Measurements from ENCODE around the gene PRCD. TPM values are rescaled to one million over a fixed set of nuclear protein-coding genes. Genes with fewer than 3 reads are reported as not detected.
"Not testable (repeated sequence)": the region's sequence is repeated elsewhere in the genome, so short reads cannot be mapped to it uniquely, and the experiment has no call there.

Gene PRCD
- polyA plus RNA-seq, 1 donor (not counting 4 experiments of a cell fraction or from before 2014, with no cell fraction given), result 1.2 TPM

DNA sequence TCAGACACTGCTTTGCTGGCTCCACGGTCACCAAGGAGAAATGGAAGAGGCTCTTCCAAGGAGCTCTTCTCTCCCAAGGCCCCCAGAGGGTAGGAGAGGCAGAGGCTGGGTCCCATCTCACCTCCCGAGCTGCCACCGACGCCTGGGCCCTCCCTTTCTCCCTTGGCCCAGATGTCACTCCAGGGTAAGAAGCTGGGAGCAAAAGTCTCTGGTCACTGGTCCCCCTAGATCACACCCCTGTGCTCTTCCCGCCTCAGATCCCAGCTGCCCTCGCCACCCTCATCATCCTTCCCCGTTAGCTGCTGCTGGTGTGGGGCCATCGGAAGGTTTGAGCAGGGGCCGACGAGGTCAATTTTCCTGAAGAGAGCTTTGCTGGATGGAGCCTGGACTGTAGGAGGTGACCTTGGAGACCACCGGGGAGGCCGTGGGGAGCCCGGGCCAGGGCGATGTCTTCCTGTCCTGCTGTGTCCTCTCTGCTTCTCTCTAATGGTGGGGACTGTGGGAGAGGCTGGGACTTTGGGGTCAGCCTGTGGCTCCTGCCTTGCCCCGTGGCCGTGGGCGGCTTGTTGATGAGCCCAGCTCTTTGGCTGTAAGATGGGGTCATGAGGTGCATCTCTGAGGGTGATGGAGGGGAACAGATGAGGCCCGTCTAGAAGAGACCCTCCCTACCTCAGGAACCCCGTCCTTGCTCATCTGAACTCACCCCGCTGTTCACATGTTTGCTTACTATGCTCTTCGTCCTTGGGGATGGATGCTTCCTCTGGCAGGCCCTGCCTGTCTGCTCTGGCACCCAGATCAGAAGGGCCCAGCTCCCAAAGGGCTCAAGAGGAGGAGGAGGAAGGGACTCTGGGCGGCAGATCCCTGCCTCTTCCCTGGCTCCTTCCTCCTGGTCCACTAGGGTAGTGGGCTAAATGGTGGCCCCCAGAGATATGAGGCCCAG is 27.2 kb upstream of the PRCD start:
- H3K27ac ChIP-seq (ENCODE audit: control insufficient read depth, insufficient read depth, low read length), result no peak overlapping the region
- DNase-seq (ENCODE audit: low read depth, low spot score) (no peak), FAIRE-seq (no peak)
- no peaks in the 10 kb centered on the region for H4K20me1 ChIP-seq (ENCODE audit: control insufficient read depth, extremely low read depth, insufficient read depth, low read length)
- H3K4me1 ChIP-seq (ENCODE audit: control insufficient read depth, extremely low read depth, insufficient read depth, low read length), result peaks cover 7% of the 10 kb centered on the region
- no peak overlapping the region for H3K4me3 ChIP-seq (ENCODE audit: control insufficient read depth in 2 of 3, extremely low read depth in 1 of 3, insufficient read depth in 2 of 3, low read depth in 1 of 3, low read length in 3 of 3)
- no peak overlapping the region for H3K9ac ChIP-seq (ENCODE audit: control insufficient read depth, extremely low read depth, insufficient read depth, low read length)
- H2AFZ ChIP-seq (ENCODE audit: control insufficient read depth, low read length), result no peak overlapping the region
- dilution Hi-C loops (cut with MboI; ENCODE audit: extremely low pct_ligation_motif_present, low sequenced_read_pairs), result no loop called here
- TF ChIP-seq EZH2 (IDR thresholded peaks at IDR 0.05; ENCODE audit: low read length), result no peak
- TF ChIP-seq, protein P1, sequence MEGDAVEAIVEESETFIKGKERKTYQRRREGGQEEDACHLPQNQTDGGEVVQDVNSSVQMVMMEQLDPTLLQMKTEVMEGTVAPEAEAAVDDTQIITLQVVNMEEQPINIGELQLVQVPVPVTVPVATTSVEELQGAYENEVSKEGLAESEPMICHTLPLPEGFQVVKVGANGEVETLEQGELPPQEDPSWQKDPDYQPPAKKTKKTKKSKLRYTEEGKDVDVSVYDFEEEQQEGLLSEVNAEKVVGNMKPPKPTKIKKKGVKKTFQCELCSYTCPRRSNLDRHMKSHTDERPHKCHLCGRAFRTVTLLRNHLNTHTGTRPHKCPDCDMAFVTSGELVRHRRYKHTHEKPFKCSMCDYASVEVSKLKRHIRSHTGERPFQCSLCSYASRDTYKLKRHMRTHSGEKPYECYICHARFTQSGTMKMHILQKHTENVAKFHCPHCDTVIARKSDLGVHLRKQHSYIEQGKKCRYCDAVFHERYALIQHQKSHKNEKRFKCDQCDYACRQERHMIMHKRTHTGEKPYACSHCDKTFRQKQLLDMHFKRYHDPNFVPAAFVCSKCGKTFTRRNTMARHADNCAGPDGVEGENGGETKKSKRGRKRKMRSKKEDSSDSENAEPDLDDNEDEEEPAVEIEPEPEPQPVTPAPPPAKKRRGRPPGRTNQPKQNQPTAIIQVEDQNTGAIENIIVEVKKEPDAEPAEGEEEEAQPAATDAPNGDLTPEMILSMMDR (optimal IDR thresholded peaks at IDR 0.05 in 1 of 3, IDR thresholded peaks at IDR 0.05 in 1 of 3, conservative IDR thresholded peaks at IDR 0.05 in 1 of 3; ENCODE audit: extremely low read depth in 1 of 3, insufficient read depth in 2 of 3, low read length in 3 of 3), result no peak
- peaks cover 18% of the 10 kb centered on the region for H3K27me3 ChIP-seq (ENCODE audit: control insufficient read depth, extremely low read depth, insufficient read depth, low read length)
- no peaks in the 10 kb centered on the region for H3K79me2 ChIP-seq (ENCODE audit: control insufficient read depth, insufficient read depth, low read length)
- H3K36me3 ChIP-seq (ENCODE audit: control insufficient read depth in 2 of 2, extremely low read depth in 1 of 2, insufficient read depth in 2 of 2, low read length in 2 of 2), result no peaks in the 10 kb centered on the region
- H3K9me1 ChIP-seq (ENCODE audit: control insufficient read depth, extremely low read depth, insufficient read depth, low read length), result no peaks in the 10 kb centered on the region
- H3K4me2 ChIP-seq (ENCODE audit: control insufficient read depth, extremely low read depth, insufficient read depth, low read depth, low read length), result no peak overlapping the region
- H3K9me3 ChIP-seq (ENCODE audit: control insufficient read depth, low read depth, low read length), result no peaks in the 10 kb centered on the region

DNA sequence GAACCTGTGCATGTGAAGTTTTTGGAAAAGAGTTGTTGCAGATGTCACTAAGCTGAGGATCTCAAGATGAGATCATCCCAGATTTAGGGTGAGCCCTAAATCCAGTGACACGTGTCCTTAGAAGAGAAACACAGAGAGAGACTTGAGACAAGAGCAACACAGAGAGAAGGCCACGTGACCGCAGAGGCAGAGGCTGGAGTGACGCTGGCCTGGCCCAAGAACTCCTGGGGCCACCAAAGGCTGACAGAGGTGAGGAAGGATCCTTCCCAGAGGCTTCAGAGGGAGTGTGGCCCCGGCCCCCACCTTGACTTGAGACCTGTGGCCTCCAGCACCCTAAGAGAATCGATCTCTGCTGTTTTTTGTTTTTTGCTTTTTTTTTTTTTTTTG is 26.5 kb upstream of the PRCD start:
- H3K27ac ChIP-seq (ENCODE audit: control insufficient read depth, insufficient read depth, low read length), result no peak overlapping the region
- no peaks in the 10 kb centered on the region for H3K79me2 ChIP-seq (ENCODE audit: control insufficient read depth, insufficient read depth, low read length)
- DNase-seq (ENCODE audit: low read depth, low spot score) (no peak), FAIRE-seq (no peak)
- no peaks in the 10 kb centered on the region for H3K9me1 ChIP-seq (ENCODE audit: control insufficient read depth, extremely low read depth, insufficient read depth, low read length)
- dilution Hi-C loops (cut with MboI; ENCODE audit: extremely low pct_ligation_motif_present, low sequenced_read_pairs), result no loop called here
- no peaks in the 10 kb centered on the region for H3K36me3 ChIP-seq (ENCODE audit: control insufficient read depth in 2 of 2, extremely low read depth in 1 of 2, insufficient read depth in 2 of 2, low read length in 2 of 2)
- peaks cover 14% of the 10 kb centered on the region for H3K27me3 ChIP-seq (ENCODE audit: control insufficient read depth, extremely low read depth, insufficient read depth, low read length)
- peaks cover 7% of the 10 kb centered on the region for H3K4me1 ChIP-seq (ENCODE audit: control insufficient read depth, extremely low read depth, insufficient read depth, low read length)
- H3K4me2 ChIP-seq (ENCODE audit: control insufficient read depth, extremely low read depth, insufficient read depth, low read depth, low read length), result no peak overlapping the region
- H3K9me3 ChIP-seq (ENCODE audit: control insufficient read depth, low read depth, low read length), result no peaks in the 10 kb centered on the region
- H3K4me3 ChIP-seq (ENCODE audit: control insufficient read depth in 2 of 3, extremely low read depth in 1 of 3, insufficient read depth in 2 of 3, low read depth in 1 of 3, low read length in 3 of 3), result no peak overlapping the region
- H3K9ac ChIP-seq (ENCODE audit: control insufficient read depth, extremely low read depth, insufficient read depth, low read length), result no peak overlapping the region
- H4K20me1 ChIP-seq (ENCODE audit: control insufficient read depth, extremely low read depth, insufficient read depth, low read length), result no peaks in the 10 kb centered on the region
- TF ChIP-seq, protein P1 (optimal IDR thresholded peaks at IDR 0.05 in 1 of 3, IDR thresholded peaks at IDR 0.05 in 1 of 3, conservative IDR thresholded peaks at IDR 0.05 in 1 of 3; ENCODE audit: extremely low read depth in 1 of 3, insufficient read depth in 2 of 3, low read length in 3 of 3), result no peak
- TF ChIP-seq EZH2 (IDR thresholded peaks at IDR 0.05; ENCODE audit: low read length), result no peak
- H2AFZ ChIP-seq (ENCODE audit: control insufficient read depth, low read length), result no peak overlapping the region

DNA sequence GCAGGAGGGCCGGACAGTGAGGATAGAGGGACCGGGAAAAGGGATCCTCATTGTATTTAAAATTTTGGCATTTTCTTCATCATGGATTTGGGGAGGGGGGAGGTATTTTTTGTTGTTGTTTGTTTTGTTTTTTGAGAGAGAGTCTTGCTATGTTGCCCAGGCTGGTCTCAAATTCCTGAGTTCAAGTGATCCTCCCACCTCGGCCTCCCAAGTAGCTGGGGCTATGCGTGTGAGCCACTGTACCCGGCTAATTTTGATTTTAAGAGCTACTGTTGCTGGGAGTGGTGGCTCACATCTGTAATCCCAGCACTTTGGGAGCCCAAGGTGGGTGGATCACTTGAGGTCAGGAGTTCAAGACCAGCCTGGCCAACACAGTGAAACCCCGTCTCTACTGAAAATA is 25.5 kb upstream of the PRCD start:
- H3K4me3 ChIP-seq (ENCODE audit: control insufficient read depth in 2 of 3, extremely low read depth in 1 of 3, insufficient read depth in 2 of 3, low read depth in 1 of 3, low read length in 3 of 3); dilution Hi-C loops (cut with MboI; ENCODE audit: extremely low pct_ligation_motif_present, low sequenced_read_pairs); H3K9me3 ChIP-seq (ENCODE audit: control insufficient read depth, low read depth, low read length); H3K36me3 ChIP-seq (ENCODE audit: control insufficient read depth in 2 of 2, extremely low read depth in 1 of 2, insufficient read depth in 2 of 2, low read length in 2 of 2); FAIRE-seq; H3K9ac ChIP-seq (ENCODE audit: control insufficient read depth, extremely low read depth, insufficient read depth, low read length); H3K4me1 ChIP-seq (ENCODE audit: control insufficient read depth, extremely low read depth, insufficient read depth, low read length); H3K79me2 ChIP-seq (ENCODE audit: control insufficient read depth, insufficient read depth, low read length); H3K27ac ChIP-seq (ENCODE audit: control insufficient read depth, insufficient read depth, low read length); H4K20me1 ChIP-seq (ENCODE audit: control insufficient read depth, extremely low read depth, insufficient read depth, low read length); H3K9me1 ChIP-seq (ENCODE audit: control insufficient read depth, extremely low read depth, insufficient read depth, low read length); DNase-seq (ENCODE audit: low read depth, low spot score); H2AFZ ChIP-seq (ENCODE audit: control insufficient read depth, low read length); H3K4me2 ChIP-seq (ENCODE audit: control insufficient read depth, extremely low read depth, insufficient read depth, low read depth, low read length): not testable (repeated sequence)
- H3K27me3 ChIP-seq (ENCODE audit: control insufficient read depth, extremely low read depth, insufficient read depth, low read length), result peaks cover 11% of the 10 kb centered on the region

All from keratinocyte (primary cell).